Heart right ventricle (tissue), 16 donors: Measurements from ENCODE around the gene RBM6. TPM values are rescaled to one million over a fixed set of nuclear protein-coding genes. Genes with fewer than 3 reads are reported as not detected.

Experiments
- ATAC-seq, 8 donors: fragments of 200-7000 bp; cut with Tn5 transposase; one replicate each; pipeline ENCODE4 v1.9.1; 2020; ENCODE audit warnings: mild to moderate bottlenecking in 8 of 8, moderate library complexity in 8 of 8, moderate number of reproducible peaks in 1 of 8
- DNase-seq, 2 donors: peaks; one replicate each; pipeline ENCODE4 v3.0.0-alpha.2; 2020
- H3K27ac ChIP-seq, 10 donors: fragments of 200-600 bp; sonication (generic) in 2 of 10; one replicate each; pipeline versions ENCODE4 v1.5.0 to v1.8.0; 2020 to 2022; ENCODE audit warnings: mild to moderate bottlenecking in 3 of 10
- H3K27me3 ChIP-seq, 7 donors: fragments of 200-600 bp; one replicate each; pipeline ENCODE4 v1.8.0; 2021 to 2022; ENCODE audit warnings: mild to moderate bottlenecking in 2 of 7
- H3K36me3 ChIP-seq, 9 donors: fragments of 200-600 bp; sonication (generic) in 1 of 9; one replicate each; pipeline versions ENCODE4 v1.5.0 to v1.8.0; 2020 to 2022; ENCODE audit warnings: mild to moderate bottlenecking in 2 of 9
- H3K4me1 ChIP-seq, 9 donors: fragments of 200-600 bp; sonication (generic) in 1 of 9; one replicate each; pipeline versions ENCODE4 v1.5.0 to v1.8.0; 2020 to 2022; ENCODE audit warnings: mild to moderate bottlenecking in 4 of 9
- H3K4me3 ChIP-seq, 10 donors: fragments of 200-600 bp; sonication (generic) in 2 of 10; one replicate each; pipeline versions ENCODE4 v1.5.0 to v1.8.0; 2020 to 2022; ENCODE audit warnings: mild to moderate bottlenecking in 7 of 10, moderate library complexity in 2 of 10
- H3K9me3 ChIP-seq, 11 donors: fragments of 200-600 bp in 10 of 11; sonication (generic) in 2 of 11; one replicate each; pipeline versions ENCODE4 v1.5.0 to v1.8.0; 2013 to 2022; ENCODE audit warnings: mild to moderate bottlenecking in 2 of 11, control low read depth in 1 of 11, moderate library complexity in 1 of 11
- WGBS, 2 donors: extraction: QIAGEN DNeasy Blood & Tissue Kit; methylation state at CpG; one replicate each; pipeline ENCODE4 v1.1.7; 2013; ENCODE audit warnings: inconsistent platforms in 1 of 2; 5-methylcytosine and 5-hydroxymethylcytosine counted together
- intact Hi-C, 10 donors: fragments of 100-400 bp; cut with DNase I; formaldehyde crosslinking; loops; one replicate each; pipeline versions ENCODE4 v1.11.1 to v1.14.2; 2022
- polyA plus RNA-seq, 2 donors: library from polyadenylated mRNA; stranded (reverse); fragments of 200-250 nt; gene quantifications; one replicate each; pipeline ENCODE4 v1.2.3, GENCODE V29; 2013
- total RNA-seq, 10 donors: library from RNA; stranded (reverse); fragmentation: NEBNext Ultra II Directional in 3 of 10; extraction: Animal tissue kit (Norgen Biotek cat#: 25700) in 3 of 10; gene quantifications; one replicate each; pipeline versions ENCODE4 v1.2.1 to v1.2.4, GENCODE V29; 2021 to 2023
- TF ChIP-seq, protein P1 (sequence below), 9 donors: fragments of 200-600 bp; sonication (generic) in 2 of 9; IDR thresholded peaks; one replicate each; pipeline versions ENCODE4 v1.5.0 to v1.8.0; 2021 to 2022; ENCODE audit warnings: antibody characterized with exemption in 9 of 9, mild to moderate bottlenecking in 5 of 9, moderate library complexity in 1 of 9
- donor health status: Arrhythmogenic right ventricular cardiomyopathy.
- donor health status: ischemic (EF 13 %, LVEDD 7.1; RV severe dilation, severe dysfunction).
- donor health status: healthy with polysubstance abuse.
- donor health status: DM: no; HTN: yes; CAD: no.
- donor health status: DM: no; HTN: no; CAD: no.
- donor health status: ischemic (EF 25% LVEDD 6.9; RV normal size, moderate dysfunction).
- donor health status: ischemic (EF 25% LVEDD 5.7; RV mildly dilated, moderate dysfunction).
- donor health status: healthy.
- donor health status: DM: yes; HTN: yes; CAD: no.
- donor health status: Ischemic cardiomyopathy.
- donor health status: ischemic (EF 35%, LVEDD 5.7; RV mildly dilated, moderate dysfunction).
- donor health status: nonischemic (EF 11% LVEDD 7.7; RV severe dilation, severe dysfunction).
- donor health status: DM: yes; HTN: yes; CAD: no.
- donor health status: PGD.
- donor health status: ischemic (EF 29% LVEDD 5.4; RV normal size, mild dysfunction).
- donor health status: nonischemic (EF 23%, LVEDD 6.1; RV moderate dilation, normal function).

RBM6 gene
- total and polyA plus RNA-seq, 12 donors = 26.0 to 208 (median 37.6) TPM

DNA sequence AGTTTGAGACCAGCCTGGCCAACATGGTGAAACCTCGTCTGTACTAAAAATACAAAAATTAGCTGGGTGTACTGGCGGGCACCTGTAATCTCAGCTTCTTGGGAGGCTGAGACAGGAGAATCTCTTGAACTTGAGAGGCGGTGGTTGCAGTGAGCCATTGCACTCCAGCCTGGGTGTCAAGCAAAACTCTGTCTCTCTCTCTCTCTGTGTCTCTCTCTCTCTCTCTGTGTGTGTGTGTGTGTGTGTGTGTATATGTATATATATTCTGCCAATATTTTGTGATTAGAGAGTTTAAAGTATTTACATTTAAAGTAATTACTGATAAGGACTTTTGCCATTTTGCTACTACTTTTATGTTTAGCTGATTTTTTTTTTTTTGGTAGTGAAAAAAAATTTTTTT is 15.7 kb downstream of the RBM6 start:
- Histone ChIP-seq H3K9me3 (no peaks in the 10 kb centered on the region), H3K27me3 (no peaks in the 10 kb centered on the region), H3K4me1 (peaks cover 0 to 26% (median 11%) of the 10 kb centered on the region in 9 donors), H3K36me3 (no peaks in the 10 kb centered on the region), H3K27ac (no peak overlapping the region), H3K4me3 (no peak overlapping the region)
- 90 to 96% methylated on average over 3 of the region's 3 CpGs for WGBS, 2 donors
- intact Hi-C loops = no loop called here
- ATAC-seq (no peak), DNase-seq (no peak)
- TF ChIP-seq, protein P1, sequence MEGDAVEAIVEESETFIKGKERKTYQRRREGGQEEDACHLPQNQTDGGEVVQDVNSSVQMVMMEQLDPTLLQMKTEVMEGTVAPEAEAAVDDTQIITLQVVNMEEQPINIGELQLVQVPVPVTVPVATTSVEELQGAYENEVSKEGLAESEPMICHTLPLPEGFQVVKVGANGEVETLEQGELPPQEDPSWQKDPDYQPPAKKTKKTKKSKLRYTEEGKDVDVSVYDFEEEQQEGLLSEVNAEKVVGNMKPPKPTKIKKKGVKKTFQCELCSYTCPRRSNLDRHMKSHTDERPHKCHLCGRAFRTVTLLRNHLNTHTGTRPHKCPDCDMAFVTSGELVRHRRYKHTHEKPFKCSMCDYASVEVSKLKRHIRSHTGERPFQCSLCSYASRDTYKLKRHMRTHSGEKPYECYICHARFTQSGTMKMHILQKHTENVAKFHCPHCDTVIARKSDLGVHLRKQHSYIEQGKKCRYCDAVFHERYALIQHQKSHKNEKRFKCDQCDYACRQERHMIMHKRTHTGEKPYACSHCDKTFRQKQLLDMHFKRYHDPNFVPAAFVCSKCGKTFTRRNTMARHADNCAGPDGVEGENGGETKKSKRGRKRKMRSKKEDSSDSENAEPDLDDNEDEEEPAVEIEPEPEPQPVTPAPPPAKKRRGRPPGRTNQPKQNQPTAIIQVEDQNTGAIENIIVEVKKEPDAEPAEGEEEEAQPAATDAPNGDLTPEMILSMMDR (IDR thresholded peaks at IDR 0.05) = no peak

DNA sequence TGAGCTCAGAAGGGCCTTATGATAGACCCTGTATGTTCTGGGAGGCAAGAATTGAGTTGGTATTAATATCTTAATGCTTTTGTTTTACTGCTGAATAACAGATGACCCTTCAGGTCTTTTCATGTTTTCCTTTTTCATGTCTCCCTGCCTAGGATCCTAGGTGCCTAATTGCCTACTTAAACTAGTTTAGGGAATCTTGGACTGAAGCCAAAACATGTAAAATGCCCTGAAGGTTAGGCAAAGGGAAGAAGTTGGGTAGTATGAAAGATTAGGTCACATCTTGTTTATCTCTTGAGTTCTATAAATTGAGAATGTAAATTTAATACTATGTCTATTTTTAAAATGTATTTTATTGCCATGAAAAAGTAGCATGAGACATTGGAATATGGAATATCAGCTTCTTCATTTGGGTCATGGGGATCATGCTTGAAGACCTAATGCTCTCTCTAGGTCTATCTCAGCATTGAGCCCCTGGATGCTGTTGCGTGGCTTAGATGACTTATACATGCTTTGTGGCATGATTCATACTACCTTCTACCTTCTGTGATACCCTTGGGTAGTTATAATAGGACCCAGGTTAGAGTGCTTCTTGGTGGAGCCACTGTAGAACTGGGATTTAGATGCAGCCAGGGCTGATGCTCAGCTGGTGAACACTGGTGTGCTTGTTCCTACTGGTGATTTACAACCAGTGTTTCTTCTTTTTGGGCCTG is 26.4 kb downstream of the RBM6 start:
- TF ChIP-seq, protein P1 (IDR thresholded peaks at IDR 0.05) = no peak
- no peaks in the 10 kb centered on the region for H3K27me3 ChIP-seq
- 93 to 97% methylated on average over 1 of the region's 1 CpG for WGBS, 2 donors
- ATAC-seq (no peak), DNase-seq (no peak)
- no peak overlapping the region for H3K4me3 ChIP-seq
- peaks cover 0 to 71% (median 6%) of the 10 kb centered on the region in 9 donors for H3K36me3 ChIP-seq
- no peaks in the 10 kb centered on the region for H3K9me3 ChIP-seq
- intact Hi-C loops = no loop called here
- peaks cover 0 to 26% (median 17%) of the 10 kb centered on the region in 9 donors for H3K4me1 ChIP-seq
- H3K27ac ChIP-seq = no peak overlapping the region

- peaks cover 0 to 78% (median 10%) of the 10 kb centered on the region in 9 donors for H3K36me3 ChIP-seq
- intact Hi-C loops = no loop called here
- H3K27ac ChIP-seq = no peak overlapping the region
- no peak for DNase-seq
- peaks cover 0 to 26% (median 17%) of the 10 kb centered on the region in 9 donors for H3K4me1 ChIP-seq
- no peak overlapping the region for H3K4me3 ChIP-seq
- no peaks in the 10 kb centered on the region for H3K9me3 ChIP-seq
- WGBS, 2 donors = 61 to 70% methylated on average over 6 of the region's 6 CpGs
- peak in 1 of 8 donors; percentile 25 for ATAC-seq
- TF ChIP-seq, protein P1 (IDR thresholded peaks at IDR 0.05) = no peak
- no peaks in the 10 kb centered on the region for H3K27me3 ChIP-seq
These were observed 27.3 kb downstream of the RBM6 start for GRCh38 chr3:49967291-49967690.

DNA sequence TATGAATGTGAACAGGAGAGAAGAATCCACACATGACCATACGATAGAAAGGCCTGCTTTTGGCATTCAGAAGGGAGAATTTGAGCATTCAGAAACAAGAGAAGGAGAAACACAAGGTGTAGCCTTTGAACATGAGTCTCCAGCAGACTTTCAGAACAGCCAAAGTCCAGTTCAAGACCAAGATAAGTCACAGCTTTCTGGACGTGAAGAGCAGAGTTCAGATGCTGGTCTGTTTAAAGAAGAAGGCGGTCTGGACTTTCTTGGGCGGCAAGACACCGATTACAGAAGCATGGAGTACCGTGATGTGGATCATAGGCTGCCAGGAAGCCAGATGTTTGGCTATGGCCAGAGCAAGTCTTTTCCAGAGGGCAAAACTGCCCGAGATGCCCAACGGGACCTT is 28.4 kb downstream of the RBM6 start:
- ATAC-seq (no peak), DNase-seq (no peak)
- Histone ChIP-seq H3K36me3 (peaks cover 0 to 78% (median 20%) of the 10 kb centered on the region in 9 donors), H3K27ac (no peak overlapping the region), H3K27me3 (no peaks in the 10 kb centered on the region), H3K4me1 (peaks cover 0 to 26% (median 17%) of the 10 kb centered on the region in 9 donors), H3K4me3 (no peak overlapping the region), H3K9me3 (no peaks in the 10 kb centered on the region)
- 94% methylated on average over 8 of the region's 8 CpGs for WGBS, 2 donors
- TF ChIP-seq, protein P1 (IDR thresholded peaks at IDR 0.05) = no peak
- intact Hi-C loops = no loop called here
